NCI-H2227 (cell line): ENCODE data around the gene SCMH1.

Experiments used
- DNase-seq: peaks from one replicate; lab custom pipeline; 2025; ENCODE audit not compliant: unreplicated experiment; lab: John Stamatoyannopoulos, UW

The SCMH1 gene

DNA sequence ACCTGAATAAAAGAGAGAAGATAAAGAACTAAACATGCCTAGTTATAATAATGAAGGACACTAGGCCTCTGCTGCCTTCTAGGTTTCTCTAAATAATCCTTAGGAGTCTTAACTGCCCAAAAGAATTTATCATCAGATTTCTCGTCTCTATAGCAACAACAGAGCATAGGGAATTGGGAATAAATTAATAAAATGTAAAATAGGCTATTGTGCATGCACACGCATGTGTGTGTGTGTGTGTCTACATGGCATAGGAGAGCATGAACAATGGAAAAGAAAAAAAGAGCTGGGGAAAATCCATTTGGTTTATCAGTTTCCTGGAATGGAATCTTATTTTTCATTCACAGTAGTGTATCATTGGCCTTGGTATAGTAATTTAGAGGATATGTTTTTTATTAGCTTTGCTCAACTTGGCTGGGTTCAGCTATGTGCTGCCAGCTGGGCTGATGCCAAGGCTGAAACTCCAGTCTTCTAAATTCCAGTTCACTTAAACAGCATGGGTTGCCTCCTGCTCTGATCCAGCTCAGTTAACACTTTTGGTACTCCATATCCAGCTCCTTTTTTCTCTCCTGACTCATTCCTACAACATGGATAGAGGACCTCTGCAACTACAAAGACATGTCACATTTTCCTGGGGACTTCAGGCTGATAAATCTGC lies 140.0 kb downstream of the SCMH1 start:
- DNase-seq = no peak

DNA sequence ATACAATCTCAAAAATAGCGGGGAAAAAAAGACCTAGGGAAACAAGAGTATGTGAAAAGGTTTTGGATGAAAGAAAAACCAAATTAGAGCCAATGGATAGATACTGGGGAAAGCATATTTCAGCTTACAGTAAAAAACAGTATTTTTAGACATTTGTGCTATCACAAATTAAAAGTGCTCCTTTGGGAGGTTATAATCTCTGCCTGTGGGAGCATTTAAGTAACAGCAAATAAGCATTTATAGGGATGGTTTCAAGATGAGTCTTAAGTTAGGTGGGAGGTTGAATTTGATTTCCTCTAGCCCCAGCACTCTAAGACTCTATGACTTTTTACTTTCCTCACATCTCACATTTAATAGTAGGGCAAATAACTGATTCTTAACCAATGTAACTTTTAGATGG lies 141.0 kb downstream of the SCMH1 start:
- DNase-seq = no peak

DNA sequence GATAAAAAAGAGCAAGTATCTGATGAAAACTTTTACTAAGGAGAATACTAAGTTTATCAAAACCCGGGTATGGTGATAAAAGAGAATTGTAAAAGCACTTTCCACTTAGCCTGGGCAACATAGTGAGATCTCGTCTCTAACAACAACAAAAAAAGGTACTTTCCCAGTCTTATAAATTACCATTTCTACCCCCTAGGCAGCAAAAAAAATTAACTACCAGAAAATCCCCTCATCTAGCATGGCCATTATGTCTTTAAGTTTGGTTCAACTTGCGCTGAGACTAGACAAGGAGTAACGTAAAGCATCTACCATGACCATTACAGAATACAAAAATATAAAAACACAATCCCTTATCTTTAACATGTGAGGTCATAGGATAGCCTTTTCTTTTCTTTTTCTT lies 141.9 kb downstream of the SCMH1 start:
- no peak for DNase-seq

DNA sequence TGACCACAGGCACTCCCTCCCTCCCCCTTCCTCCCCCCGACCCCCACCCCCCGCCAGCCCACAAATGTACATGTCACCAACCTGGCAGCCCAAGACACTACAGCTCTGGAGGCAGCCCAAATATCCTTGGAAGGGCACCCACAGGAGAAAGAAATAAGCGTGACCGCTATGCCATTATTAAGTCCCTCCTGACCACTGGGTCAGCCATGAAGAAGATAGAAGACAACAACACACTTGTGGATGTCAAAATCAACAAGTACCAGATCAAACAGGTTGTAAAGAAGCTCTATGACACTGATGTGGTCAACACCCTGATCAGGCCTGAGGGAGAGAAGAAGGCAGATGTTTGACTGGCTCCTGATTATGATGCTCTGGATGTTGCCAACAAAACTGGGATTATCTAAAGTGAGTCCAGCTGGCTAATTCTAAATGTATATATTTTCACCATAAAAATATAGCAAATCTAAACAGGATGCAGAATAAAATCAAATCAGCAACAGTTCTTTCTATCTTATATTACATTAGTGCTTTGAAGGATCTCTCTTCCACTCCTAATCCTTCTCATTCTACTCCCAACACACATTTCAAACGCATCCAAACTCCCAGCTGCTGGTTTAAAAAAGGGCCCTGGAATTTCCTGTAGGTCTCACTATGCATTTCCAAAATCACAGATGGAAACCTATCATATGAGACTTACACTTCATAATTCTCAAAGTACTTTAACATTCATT lies 143.2 kb downstream of the SCMH1 start:
- DNase-seq = no peak

DNA sequence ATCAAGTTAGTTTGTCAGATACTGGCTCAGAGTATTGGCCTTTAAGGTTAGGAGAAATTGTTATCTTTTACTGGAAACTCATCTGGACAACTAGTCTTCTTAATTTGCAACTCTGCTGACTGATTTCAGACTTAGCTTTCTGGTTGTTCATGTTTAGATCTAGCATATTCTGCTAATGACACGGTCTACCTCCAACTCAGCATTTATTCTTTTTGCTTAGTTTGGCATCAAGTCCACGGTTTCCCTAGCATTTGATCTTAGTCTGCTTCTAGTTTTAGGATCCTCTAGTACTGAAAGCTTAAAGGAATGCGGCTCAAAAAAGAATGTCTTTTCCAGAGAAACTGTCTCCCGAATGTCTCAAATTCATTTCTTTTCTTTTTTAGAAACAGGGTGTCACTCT lies 145.0 kb downstream of the SCMH1 start:
- no peak for DNase-seq

DNA sequence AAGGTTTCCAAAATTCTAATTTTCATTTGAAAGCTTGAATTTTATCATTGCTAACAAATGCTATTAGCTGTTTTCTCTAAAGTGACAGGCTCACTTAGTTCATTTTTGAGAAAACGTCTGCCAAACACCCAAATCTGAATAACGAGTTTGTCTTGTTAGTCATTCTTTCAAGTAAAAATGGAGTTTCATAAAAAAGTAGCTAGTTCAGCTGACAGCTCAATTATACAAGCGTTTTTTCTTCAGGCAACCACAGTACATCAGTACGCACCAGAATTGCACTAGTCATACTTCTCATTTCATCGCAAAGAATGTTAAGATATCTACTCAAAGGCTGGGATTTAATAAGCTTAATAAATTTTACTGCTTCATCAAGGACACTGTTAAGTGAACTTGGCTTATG lies 148.3 kb downstream of the SCMH1 start:
- no peak for DNase-seq

DNA sequence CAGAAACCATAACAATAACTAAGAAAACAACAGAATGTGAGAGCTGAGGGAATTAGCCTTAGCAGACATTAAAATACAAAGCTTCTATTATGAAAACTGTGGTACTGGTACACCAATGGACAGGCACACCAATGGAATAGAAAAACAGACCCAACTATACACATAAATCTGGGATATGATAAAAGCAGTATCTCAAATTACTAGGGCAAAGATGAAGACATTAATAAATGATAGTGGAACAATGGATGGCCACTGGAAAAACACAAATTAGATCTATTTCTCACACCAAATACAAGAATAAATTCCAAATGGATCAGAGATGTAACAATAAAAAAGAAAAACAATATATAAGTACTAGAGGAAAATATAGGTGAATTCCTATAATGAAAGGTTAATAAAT lies 155.2 kb downstream of the SCMH1 start:
- no peak for DNase-seq

DNA sequence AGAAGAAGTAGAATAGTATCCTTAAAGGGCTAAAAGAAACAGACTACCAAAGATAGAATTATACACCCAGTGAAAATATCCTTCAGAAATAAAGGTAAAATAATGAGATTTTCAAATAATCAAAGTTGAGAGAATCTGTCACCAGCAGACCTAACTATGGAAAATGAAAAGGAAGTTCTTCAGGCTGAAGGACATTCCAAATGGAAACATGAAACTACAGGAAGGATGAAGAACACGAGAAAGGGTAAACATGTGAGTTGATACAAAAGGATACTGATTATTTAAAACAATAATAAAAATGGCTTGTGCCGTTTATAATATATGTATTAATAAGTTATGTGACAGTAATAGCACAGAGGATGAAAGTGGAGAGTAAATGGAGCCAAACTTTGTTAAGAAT lies 163.5 kb downstream of the SCMH1 start:
- DNase-seq = no peak

DNA sequence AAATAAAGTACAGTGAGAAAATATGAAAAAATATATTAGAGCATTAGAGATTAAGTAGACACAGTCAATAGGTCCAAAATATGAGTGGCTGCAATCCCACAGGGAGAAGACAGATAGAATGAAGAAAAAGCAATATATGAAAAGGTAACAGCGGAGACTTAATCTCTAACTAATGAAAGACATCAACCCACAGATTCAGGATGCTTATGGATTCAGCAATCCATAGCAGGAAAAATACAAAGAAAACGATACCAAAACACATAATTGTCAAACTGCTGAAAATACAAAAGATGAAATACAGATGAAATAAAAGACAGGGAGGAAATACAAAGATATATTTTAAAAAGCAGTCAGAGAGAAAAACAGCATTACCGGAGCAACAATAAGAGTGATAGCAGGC lies 163.9 kb downstream of the SCMH1 start:
- no peak for DNase-seq

DNA sequence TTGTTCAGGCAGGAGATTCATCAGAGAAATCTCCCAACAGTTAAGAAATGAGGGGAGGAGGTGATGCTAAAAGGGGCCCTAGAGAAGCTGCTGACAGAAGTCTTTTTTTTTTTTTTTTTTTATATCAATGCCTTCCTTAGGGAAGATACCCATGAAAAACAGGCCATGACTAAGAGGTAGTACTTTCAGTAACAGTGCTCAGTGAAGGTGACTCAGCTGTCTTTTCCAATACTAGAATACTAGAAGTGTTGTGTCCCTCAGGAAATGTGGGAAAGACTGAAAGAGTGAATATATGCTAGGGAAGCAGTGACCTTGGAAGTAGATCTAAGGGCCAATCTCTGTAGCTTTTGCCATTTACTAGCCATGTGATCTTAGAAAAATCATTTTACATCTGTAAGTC lies 168.1 kb downstream of the SCMH1 start:
- no peak for DNase-seq

DNA sequence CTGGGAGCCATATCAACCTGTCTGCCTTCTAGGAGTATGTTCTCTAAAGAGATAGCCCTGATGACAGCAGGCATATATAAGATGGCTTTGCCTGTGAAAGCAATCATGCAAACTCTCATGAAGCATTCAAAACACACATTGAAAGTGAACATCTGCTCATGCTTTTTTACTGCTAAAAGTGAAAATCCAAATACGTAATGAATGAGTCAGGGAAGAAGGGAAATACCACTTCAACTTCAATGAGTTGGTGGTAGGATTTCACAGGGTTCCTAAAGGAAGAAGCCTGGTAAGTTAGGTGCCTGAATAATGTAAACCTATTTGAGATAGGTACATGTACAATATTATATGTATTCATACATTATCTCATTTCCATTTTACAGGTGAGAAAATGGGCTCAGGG lies 170.1 kb downstream of the SCMH1 start:
- no peak for DNase-seq

DNA sequence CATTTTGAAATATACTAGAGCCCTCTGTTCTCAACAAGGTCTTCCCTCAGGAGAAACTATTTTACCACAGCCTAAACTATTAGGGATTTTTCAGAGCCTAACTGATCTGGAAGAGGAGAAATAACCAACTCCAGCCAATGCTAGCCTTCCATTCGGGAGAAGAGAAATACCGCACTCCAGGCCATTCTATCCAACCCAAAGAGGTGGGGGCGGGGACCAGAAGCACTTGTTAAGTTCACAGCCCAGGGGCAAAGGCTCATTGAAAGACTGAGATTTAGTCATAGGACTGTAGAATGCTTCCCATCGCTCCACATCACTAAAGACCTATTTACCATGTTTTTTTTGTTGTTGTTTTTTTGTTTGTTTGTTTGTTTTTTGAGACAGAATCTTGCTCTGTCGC lies 185.2 kb downstream of the SCMH1 start:
- no peak for DNase-seq

DNA sequence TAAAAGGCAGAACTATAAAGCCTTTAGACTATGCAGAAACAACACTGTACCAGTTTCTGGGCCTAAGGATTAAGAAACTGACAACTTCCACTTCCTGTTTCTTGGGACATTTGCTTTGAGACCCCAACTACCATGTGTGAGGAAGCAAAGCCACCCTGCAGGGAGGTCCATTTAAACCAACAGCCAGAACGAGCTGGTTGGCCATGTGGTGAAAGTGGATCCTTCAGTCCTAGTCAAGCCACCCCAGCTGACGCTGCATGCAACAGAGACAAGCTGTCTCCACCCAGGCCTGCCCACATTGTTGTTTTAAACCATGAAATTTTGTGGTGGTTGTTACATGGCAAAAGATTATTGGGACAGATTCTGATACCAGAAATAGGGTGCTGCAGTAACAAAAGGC lies 188.8 kb downstream of the SCMH1 start:
- no peak for DNase-seq

DNA sequence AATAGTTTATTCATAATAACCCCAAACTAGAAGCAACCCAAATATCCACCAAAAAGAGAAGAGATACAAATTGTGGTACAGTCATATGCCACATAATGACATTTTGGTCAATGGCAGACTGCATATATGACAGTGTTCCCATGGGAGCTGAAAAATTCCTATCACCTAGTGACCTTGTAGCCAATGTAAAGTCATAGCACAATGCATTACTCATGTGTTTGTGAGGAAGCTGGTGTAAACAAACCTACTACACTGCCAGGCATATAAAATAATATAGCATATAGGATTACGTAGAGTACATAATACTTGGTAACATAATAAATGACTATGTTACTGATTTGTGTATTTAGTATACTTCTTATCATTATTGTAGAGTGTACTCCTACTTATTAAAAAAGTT lies 191.1 kb downstream of the SCMH1 start:
- DNase-seq = no peak

DNA sequence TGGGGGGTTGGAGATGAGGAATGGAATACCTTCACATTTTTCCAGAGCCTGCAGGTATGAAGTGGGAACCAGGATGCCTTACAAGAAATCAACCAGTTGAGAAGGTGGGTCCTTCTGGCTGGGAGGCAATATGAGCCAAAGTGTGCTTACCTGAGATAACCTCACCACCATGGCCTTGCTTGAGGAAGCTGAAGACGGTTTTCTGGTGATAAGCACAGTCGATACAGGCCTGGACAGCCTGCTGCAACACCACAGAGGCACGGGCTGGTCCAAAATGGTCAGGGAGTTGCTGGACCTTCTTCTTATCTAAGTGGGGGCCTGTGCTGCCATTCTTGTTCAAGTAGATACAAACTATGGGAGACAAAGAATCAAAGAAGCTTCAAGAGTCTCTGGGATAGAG lies 193.6 kb downstream of the SCMH1 start:
- DNase-seq = no peak

DNA sequence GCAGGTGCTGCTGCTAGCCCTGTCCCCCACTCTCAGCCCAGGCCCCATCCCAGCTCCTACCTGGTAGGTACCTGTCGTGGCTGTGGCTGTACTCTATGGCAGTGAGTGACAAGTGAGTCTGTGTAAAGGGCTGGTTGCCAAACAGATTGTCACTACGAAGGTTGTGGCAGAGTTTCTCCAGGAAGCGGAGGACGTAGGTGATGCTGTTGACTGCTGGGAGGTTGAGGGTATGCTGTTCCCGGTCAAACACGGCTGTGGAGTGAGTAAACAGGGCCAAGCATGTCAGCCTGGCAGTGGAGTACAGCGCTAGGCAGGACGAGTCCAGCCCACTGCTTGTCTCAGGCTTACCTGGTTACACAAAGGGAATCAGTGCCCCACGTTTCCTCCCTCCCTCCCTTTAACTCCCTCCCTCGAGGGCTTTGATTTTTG lies 195.7 kb downstream of the SCMH1 start:
- DNase-seq = no peak

DNA sequence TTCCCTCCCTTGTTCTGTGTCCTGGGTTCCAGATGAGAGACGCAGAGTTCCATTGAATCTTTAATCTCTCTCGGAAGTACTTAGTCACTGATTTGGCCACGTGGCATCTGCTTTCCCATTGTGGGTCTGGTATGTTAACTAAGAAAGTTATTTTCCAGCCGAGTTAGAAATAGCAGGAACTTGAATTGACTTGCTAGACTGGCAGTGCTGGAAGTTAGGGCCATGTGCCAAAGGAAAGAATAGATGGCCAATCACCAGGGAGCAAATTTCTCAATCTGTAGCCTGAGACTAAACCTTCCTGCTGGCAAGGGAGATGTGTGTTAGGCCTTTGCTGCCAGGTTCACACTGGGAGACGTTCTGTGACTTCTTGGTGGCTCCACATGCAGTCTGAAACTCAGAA lies 196.4 kb downstream of the SCMH1 start:
- DNase-seq = no peak

DNA sequence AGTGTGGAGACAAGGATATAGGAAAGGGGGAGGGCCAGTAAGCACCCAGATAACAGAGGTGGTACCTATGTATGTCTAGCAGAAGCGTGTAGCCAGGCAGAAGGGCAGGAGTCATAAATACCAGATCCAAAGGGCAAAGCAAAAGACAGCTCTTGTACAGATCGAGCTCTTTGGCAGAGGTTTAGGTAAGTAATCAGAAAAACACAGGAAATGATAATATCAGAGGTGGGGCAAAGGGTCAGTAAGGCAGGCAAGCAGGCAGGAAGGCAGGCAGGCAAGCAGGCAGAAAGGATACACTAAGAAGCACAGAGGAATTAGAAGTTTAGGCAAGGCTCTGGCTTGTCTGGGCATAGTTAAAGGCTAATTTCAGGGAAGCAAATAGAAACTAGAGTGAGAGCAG lies 197.9 kb downstream of the SCMH1 start:
- DNase-seq = no peak

DNA sequence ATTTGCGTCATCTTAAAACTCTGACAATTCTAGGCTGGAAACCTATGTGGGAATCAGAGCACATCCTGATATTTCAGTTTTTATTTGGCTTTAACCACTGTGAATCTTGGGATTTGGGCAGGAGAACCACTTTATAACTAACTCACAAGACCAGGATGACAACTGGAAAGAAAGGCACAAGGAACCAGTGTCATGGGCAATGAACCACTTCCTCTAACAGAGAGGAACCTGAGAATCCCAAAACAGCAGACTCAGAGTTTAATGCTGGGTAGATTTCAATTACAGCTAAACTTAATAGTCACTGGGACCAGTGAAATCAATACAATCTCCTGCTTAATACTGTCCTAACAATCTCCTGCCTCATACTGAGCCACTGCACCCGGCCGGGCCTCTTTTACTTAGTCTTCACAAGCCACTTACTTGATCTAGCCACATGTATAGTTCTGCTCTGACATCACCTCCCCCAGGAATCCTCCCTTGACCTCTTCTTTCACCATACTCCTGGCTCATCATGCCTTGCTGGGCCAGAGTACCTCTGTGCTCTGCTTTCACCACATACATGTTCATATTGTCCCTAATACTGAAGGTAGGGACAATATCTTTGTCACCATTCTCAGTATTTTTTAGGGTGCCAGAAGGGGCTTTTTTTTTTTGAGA lies 200.4 kb downstream of the SCMH1 start:
- no peak for DNase-seq

DNA sequence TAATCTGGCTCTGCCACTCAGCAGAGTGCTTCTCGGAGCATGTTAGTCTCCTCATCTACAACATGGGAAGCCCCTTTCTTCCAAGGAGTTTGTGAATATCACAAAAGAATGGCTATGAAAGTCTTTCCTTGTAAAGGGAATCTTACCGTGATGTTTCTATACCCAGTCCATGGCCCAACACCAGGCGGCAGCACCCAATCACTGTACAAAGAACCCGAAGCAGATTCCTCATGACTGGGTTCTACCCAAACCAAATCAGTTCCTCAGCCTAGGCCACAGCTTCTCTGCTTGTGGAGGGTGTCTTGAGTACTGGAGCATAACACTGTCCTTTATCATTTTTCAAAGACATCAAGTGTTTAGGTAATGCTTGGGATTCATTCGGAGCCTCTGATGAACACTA lies 204.0 kb downstream of the SCMH1 start:
- DNase-seq = no peak

DNA sequence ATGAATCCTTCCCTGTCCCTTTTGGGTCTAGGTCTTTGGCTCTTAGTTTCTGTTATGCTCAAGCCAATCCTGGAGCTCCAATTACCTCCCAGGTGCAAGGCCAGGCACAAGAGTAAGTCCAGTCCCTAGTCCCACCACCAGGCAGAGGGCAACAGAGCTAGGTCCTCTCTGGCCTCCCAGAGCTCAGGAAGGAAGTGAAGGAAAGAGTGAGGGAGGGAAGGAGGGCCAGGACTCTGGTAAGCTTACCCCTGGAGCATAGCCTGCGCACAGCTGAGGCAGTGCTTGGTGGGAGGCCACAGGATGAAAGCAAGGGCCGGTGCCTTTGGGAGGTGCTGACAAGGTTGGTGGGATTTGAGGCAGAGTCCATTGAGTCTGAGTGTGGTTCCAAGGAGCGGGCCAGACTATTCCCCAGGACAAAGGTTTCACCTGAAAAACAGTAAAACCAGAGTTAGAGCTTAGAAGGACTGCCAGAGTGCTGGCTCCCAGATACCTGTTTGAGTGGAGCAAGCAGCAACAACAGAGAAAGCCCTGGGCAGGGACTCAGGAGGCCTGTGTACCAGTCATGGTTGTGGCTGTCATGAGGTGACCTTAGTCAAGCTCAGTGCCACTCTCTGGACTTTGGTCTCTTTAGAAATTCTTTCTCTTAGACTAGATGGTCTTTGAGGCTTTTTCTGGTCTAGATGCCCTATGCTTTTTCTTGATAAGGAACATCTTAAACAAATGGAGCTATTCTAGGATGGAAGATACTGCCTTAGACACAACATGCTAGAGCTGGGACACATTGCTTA lies 204.8 kb downstream of the SCMH1 start:
- DNase-seq = no peak

DNA sequence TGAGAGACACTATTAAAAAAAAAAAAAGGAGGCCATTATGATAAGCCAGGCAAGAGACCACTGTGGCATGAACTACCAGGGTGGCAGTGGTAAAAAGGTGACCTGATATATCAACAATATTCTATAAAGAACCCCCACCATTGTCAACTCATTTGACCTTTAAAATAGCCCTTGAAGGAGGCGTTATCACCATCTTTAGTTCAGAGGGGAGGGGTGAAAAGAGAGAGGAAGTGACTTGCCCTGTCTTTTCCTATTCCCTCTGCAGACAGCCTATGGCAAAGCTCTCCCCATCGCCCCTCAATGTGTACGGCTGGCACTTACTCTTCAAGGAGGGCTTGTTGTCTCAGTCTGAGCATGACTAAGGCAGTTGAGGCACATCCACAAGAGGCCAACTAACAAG lies 208.8 kb downstream of the SCMH1 start:
- DNase-seq = no peak
